ENCODE data around the gene PROM1. TPM values are rescaled to one million over a fixed set of nuclear protein-coding genes. Genes with fewer than 3 reads are reported as not detected.

PROM1 gene
- total RNA-seq, 3 donors from 2014 or later, result 0.64 to 106 (median 40.0) TPM

- intact Hi-C loops (cut with DNase I; ENCODE audit: low total_unique reads), result no loop called here
- no peaks in the 10 kb centered on the region for H3K27me3 ChIP-seq
- TF ChIP-seq, protein P1, sequence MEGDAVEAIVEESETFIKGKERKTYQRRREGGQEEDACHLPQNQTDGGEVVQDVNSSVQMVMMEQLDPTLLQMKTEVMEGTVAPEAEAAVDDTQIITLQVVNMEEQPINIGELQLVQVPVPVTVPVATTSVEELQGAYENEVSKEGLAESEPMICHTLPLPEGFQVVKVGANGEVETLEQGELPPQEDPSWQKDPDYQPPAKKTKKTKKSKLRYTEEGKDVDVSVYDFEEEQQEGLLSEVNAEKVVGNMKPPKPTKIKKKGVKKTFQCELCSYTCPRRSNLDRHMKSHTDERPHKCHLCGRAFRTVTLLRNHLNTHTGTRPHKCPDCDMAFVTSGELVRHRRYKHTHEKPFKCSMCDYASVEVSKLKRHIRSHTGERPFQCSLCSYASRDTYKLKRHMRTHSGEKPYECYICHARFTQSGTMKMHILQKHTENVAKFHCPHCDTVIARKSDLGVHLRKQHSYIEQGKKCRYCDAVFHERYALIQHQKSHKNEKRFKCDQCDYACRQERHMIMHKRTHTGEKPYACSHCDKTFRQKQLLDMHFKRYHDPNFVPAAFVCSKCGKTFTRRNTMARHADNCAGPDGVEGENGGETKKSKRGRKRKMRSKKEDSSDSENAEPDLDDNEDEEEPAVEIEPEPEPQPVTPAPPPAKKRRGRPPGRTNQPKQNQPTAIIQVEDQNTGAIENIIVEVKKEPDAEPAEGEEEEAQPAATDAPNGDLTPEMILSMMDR (IDR thresholded peaks at IDR 0.05), result no peak
- TF ChIP-seq POLR2A (IDR thresholded peaks at IDR 0.05) (no peak), POLR2AphosphoS5 (IDR thresholded peaks at IDR 0.05) (no peak)
Measured at GRCh38 chr4:16055471-16055870, 28.4 kb downstream of the PROM1 start.

GRCh38 chr4:16052939-16053338 lies 30.9 kb downstream of the PROM1 start:
- H3K36me3 ChIP-seq, result no peaks in the 10 kb centered on the region
- TF ChIP-seq, protein P1 (IDR thresholded peaks at IDR 0.05), result no peak
- TF ChIP-seq POLR2AphosphoS5 (IDR thresholded peaks at IDR 0.05) (no peak), POLR2A (IDR thresholded peaks at IDR 0.05) (no peak)
- H3K9me3 ChIP-seq, result no peaks in the 10 kb centered on the region
- no peak overlapping the region for H3K27ac ChIP-seq
- H3K4me1 ChIP-seq, result no peaks in the 10 kb centered on the region
- DNase-seq (ENCODE audit: low spot score in 2 of 2), result no peak
- intact Hi-C loops (cut with DNase I; ENCODE audit: low total_unique reads), result no loop called here
- no peaks in the 10 kb centered on the region for H3K27me3 ChIP-seq
- H3K4me3 ChIP-seq, result no peak overlapping the region

More at GRCh38 chr4:16055471-16055870, 28.4 kb downstream of the PROM1 start:
- no peaks in the 10 kb centered on the region for H3K4me1 ChIP-seq
- no peak for DNase-seq (ENCODE audit: low spot score in 2 of 2)
- H3K36me3 ChIP-seq, result no peaks in the 10 kb centered on the region
- no peak overlapping the region for H3K4me3 ChIP-seq
- H3K9me3 ChIP-seq, result no peaks in the 10 kb centered on the region
- H3K27ac ChIP-seq, result no peak overlapping the region

- no peaks in the 10 kb centered on the region for H3K36me3 ChIP-seq
Measured at GRCh38 chr4:16051980-16052379, 31.8 kb downstream of the PROM1 start.

DNA sequence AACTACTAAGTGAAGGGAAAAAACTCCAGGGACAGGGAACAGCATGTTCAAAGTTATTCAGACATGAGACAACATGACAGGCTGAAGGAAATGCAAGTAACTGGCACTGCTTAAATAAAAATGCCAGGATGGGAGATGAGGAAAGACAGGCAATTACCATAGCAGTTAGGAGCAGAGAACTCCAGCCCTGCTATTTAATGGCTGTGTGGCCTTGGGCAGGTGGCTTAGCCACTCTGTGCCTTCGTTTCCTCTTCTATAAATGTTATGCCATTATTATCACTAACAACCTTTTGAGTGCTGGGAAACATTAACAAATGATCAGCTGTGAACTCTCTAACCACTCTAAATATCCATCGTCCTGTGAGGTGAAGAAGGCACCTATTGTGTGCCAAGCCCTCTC lies 32.7 kb downstream of the PROM1 start:
- intact Hi-C loops (cut with DNase I; ENCODE audit: low total_unique reads), result no loop called here
- H3K27me3 ChIP-seq, result no peaks in the 10 kb centered on the region
- H3K27ac ChIP-seq, result no peak overlapping the region
- H3K36me3 ChIP-seq, result no peaks in the 10 kb centered on the region
- H3K9me3 ChIP-seq, result no peaks in the 10 kb centered on the region
- no peak for DNase-seq (ENCODE audit: low spot score in 2 of 2)
- no peak overlapping the region for H3K4me3 ChIP-seq
- TF ChIP-seq, protein P1 (IDR thresholded peaks at IDR 0.05), result no peak
- no peak for TF ChIP-seq POLR2AphosphoS5 (IDR thresholded peaks at IDR 0.05)
- H3K4me1 ChIP-seq, result no peaks in the 10 kb centered on the region

More at GRCh38 chr4:16051980-16052379, 31.8 kb downstream of the PROM1 start:
- Histone ChIP-seq H3K27me3 (no peaks in the 10 kb centered on the region), H3K27ac (no peak overlapping the region), H3K9me3 (no peaks in the 10 kb centered on the region), H3K4me3 (no peak overlapping the region), H3K4me1 (no peaks in the 10 kb centered on the region)
- DNase-seq (ENCODE audit: low spot score in 2 of 2), result no peak
- TF ChIP-seq POLR2A (IDR thresholded peaks at IDR 0.05), result no peak
- no peak for TF ChIP-seq POLR2AphosphoS5 (IDR thresholded peaks at IDR 0.05)
- TF ChIP-seq, protein P1 (IDR thresholded peaks at IDR 0.05), result no peak
- intact Hi-C loops (cut with DNase I; ENCODE audit: low total_unique reads), result no loop called here

GRCh38 chr4:16050669-16051068 lies 33.2 kb downstream of the PROM1 start:
- DNase-seq (ENCODE audit: low spot score in 2 of 2), result no peak
- TF ChIP-seq, protein P1 (IDR thresholded peaks at IDR 0.05), result no peak
- TF ChIP-seq POLR2A (IDR thresholded peaks at IDR 0.05) (no peak), POLR2AphosphoS5 (IDR thresholded peaks at IDR 0.05) (no peak)
- Histone ChIP-seq H3K4me3 (no peak overlapping the region), H3K9me3 (no peaks in the 10 kb centered on the region), H3K27me3 (no peaks in the 10 kb centered on the region), H3K4me1 (no peaks in the 10 kb centered on the region), H3K36me3 (no peaks in the 10 kb centered on the region), H3K27ac (no peak overlapping the region)
- intact Hi-C loops (cut with DNase I; ENCODE audit: low total_unique reads), result no loop called here
